Myocyte (in vitro differentiated cells): ENCODE results near the gene MZT2B. TPM values are rescaled to one million over a fixed set of nuclear protein-coding genes. Genes with fewer than 3 reads are reported as not detected.
"Not testable (repeated sequence)": the region's sequence is repeated elsewhere in the genome, so short reads cannot be mapped to it uniquely, and the experiment has no call there.

ENCODE experiments used
- DNase-seq: peaks from one replicate; pipeline ENCODE4 v3.0.0-alpha.2; 2012; ENCODE audit warnings: low read depth
- total RNA-seq: library from RNA; depleted of rRNA; stranded (reverse); fragments of >200 nt; gene quantifications from 2 replicates; pipeline ENCODE4 v1.2.3, GENCODE V29; 2014

MZT2B gene
- total RNA-seq, 1 donor from 2014 or later, result 55.7 TPM

- DNase-seq, result not testable (repeated sequence)
Observed at GRCh38 chr2:130152136-130152815, 29.8 kb upstream of the MZT2B start.

DNA sequence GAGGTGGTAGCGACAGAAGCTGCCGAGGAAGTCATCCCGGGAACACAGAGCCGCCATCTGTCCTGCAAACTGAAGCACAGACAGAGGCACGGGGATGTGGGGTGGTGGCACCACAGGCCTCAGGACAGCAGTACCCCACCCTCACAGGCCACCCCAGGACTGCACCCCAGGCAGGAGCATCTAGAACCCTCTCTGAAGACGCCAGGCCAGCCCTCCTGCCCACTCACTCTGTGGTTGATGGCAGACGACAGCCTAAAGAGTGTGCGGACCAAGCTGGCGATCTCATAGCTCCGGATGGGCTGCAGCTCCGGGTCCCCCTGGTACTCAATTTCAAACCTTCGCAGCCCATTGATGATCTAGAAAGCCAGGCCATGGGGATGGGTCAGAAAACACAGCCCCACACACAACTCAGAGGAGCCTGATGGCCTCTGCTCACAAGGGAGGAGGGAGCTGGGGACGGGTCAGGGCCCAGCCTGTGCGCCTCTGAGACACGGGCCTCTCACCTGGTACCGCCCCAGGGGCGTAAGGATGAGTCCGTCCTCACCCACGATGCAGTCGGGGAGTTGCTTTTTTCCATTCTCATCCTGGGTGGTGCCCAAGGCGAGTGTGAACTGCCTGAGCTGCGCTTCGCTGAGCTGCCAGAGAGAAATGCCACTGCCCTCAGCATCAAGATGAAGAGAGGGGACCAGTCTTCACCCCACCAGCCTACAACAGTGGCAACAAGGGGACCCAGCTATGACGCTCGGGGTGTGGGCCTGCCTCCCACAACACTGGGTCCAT lies 29.1 kb upstream of the MZT2B start:
- DNase-seq, result no peak

DNA sequence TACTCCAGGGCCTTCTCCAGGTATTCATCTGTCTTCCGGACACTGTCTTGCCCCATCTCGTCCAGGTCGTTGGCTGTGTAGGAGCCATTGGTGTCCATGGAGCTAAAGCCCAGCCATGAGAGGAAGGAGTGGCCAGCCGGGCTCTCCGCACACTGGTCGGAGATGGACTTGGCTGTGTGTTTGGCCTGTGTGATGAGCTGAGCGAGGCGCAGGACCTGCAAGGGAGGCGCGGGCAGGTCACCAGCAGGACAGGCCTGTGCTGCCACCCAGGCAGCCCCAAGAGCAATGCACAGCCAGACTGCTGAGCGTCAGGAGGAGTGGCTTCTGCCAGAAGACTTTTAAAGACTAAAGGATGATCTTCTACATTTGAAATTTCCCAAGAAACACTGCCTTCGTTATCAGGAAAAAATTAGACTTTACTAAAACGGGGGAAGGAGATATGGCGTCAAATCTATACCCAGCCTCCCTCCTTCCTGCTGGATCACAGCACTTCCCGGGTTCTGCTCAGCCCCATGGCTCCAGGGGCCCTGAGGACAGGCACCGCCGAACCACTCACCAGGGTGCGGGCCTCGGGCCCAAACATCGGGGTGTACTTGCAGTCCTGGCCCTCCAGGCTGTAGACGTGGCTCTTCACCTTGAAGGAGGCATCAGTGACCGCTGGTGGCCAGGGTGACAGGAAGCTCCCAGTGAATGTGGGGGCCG lies 28.2 kb upstream of the MZT2B start:
- DNase-seq, result not testable (repeated sequence)

GRCh38 chr2:130154423-130154770 lies 27.7 kb upstream of the MZT2B start:
- DNase-seq, result not testable (repeated sequence)

DNA sequence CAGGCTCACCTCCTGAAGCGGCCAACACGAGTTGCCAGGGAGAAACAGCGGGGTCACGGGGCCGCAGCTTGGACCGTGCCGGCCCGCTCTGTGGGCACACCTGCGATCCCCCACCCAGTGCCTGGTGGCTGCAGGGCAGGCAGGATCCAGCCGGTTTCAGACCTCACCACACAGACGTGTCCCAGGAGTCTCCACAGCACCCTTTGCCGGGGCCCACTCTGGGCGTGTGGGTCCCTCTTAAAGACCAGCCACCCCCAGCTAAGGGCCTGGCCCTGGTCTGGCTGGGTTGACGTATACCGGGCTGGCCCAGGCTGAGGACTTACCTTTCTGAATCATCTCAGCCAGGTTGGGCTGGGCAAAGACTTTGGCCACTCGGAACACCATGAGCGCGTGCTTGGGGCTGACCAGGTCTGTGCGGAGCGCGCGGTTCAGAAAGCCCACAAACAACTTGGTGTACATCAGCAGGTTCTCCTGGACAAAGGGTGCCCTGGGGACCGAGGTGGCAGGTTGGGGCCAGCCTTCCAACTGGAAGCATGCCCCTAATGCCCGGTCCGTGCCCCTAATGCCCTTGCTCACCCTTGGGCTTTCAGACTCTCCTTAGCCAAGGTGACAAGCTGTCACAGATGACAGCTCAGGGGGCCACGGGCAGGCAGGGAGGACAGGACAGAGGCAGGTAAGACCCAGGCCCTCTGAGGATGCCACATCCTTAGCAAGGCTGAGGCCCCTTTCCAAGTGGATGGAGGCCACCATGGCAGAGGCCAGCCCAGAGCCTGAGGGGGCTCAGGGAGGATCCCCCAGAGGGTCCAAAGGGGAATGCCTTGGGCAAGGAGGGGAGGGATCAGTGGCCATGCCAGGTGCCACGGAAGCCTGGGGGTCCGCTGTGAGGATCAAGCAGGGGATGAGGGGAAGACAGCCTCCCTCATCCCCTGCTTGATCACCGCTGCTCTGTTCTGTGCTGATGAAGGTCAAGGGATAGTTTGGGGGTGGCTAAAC lies 27.0 kb upstream of the MZT2B start:
- DNase-seq, result no peak

GRCh38 chr2:130155956-130156623 lies 26.0 kb upstream of the MZT2B start:
- DNase-seq, result peak; percentile 61

- no peak for DNase-seq
Observed at GRCh38 chr2:130156624-130157004, 25.4 kb upstream of the MZT2B start.

- DNase-seq, result not testable (repeated sequence)
Observed at GRCh38 chr2:130157354-130157753, 24.7 kb upstream of the MZT2B start.

DNA sequence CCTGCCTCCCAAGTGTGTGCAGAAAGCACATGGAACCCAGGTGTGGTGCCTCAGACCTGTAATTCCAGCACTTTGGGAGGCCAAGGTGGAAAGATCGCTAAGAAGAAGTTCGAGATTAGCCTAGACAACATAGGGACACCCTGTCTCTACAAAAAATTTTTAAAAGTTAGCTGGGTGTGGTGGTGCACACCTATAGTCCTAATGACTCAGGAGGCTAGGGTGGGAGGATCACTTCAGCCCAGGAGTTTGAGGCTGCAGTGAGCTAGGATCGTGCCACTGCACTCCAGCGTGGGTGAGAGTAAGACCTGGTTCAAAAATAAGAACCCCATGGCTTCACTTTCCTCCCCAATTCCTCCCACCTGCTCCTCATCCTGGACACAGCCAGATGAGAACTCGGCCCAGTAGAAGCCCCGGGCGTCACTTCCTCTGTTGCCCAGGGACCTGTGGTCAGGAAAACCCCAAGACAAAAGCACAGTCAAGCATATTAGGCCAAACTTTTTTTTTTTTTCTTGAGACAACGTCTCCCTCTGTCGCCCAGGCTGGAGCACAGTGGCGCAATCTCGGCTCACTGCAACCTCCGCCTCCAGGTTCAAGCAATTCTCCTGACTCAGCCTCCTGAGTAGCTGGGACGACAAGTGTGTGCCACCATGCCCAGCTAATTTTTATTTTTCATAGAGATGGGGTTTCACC lies 24.1 kb upstream of the MZT2B start:
- not testable (repeated sequence) for DNase-seq

DNA sequence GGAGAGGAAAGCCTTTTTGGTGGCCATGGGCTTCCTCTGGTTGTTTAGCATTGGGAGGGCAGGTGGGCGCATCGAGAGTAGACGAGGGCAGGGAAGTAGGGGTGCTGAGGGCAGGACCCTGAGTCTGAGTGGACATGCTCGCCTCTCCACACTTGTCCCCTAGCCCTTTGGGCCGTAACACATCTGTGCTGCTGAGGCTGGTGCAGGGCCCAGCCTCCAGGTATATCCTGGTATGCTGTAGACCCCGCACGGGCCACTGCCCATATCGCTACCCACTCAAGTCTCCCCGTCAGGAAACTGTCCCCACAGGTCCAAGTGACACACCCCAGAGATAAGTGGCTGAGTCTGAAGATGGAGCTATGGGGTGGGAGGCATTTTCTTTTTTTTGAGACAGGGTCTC lies 23.4 kb upstream of the MZT2B start:
- DNase-seq, result no peak

DNA sequence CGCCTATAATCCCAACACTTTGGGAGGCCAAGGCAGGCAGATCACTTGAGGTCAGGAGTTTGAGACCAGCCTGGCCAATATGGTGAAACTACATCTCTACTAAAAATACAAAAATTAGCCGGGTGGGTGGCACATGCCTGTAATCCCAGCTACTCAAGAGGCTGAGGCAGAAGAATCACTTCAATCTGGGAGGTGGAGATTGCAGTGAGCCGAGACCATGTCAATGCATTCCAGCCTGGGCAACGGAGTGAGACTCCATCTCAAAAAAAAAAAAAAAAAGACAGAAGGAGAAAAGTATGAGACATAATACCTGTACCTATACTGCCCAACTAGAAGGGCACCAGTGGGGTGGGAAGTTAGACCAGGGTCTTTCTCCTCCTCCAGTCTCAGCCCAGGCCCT lies 22.7 kb upstream of the MZT2B start:
- not testable (repeated sequence) for DNase-seq

GRCh38 chr2:130160131-130160530 lies 21.9 kb upstream of the MZT2B start:
- DNase-seq, result no peak

GRCh38 chr2:130160838-130161705 lies 21.0 kb upstream of the MZT2B start:
- not testable (repeated sequence) for DNase-seq

DNA sequence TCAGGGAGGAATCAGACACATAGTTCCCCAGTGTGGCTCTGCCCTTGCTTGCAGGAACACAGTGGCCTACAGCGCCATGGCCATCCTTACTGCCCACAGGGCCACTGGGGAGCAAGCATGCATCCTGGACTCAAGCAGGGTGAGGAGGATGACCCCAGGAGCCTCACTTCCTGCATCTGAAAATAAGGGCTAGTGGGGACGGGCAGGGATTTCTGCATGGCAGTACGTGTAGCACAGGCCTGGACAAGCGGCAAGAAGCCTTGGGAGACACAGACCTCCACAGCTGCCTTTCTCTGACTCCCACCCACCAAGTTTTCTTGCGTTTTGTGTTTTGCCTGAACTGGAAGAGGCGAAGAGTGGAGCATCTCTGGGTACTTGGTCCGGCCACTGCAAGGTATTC lies 19.6 kb upstream of the MZT2B start:
- not testable (repeated sequence) for DNase-seq

GRCh38 chr2:130162968-130163367 lies 19.1 kb upstream of the MZT2B start:
- no peak for DNase-seq

- DNase-seq, result no peak
Observed at GRCh38 chr2:130165293-130166016, 16.6 kb upstream of the MZT2B start.

GRCh38 chr2:130166611-130167010 lies 15.5 kb upstream of the MZT2B start:
- DNase-seq, result not testable (repeated sequence)

GRCh38 chr2:130169163-130169562 lies 12.9 kb upstream of the MZT2B start:
- DNase-seq, result not testable (repeated sequence)
